HepG2 (cell line): ENCODE measurements around the gene PFDN5. TPM values are rescaled to one million over a fixed set of nuclear protein-coding genes. Genes with fewer than 3 reads are reported as not detected.

Experiments used
- ATAC-seq: fragments of 200-7000 bp; cut with Tn5 transposase; 3 replicates; pipeline ENCODE4 v1.9.1; 2020; ENCODE audit warnings: mild to moderate bottlenecking, moderate library complexity
- BruUV-seq: library from RNA; stranded (reverse); fragments of 400-500 nt; replicated peaks from 2 replicates; lab custom pipeline; 2021; lab: Mats Ljungman, UMichigan
- CTCF ChIA-PET: fragments of 300-600 bp; formaldehyde crosslinking; extraction: SDS; loops from one replicate; lab custom pipeline; 2021; ENCODE audit warnings: low total read pairs, inconsistent platforms, low intra/inter-chr PET ratio; lab: Yijun Ruan, JAX
- POLR2A ChIA-PET: fragments of 350-600 bp; sonication (Branson Sonifier 250); formaldehyde crosslinking; loops from one replicate; lab custom pipeline; 2020; ENCODE audit warnings: antibody characterized with exemption, inconsistent platforms; lab: Yijun Ruan, JAX
- DNase-seq: peaks from one replicate; pipeline ENCODE4 v3.0.0-alpha.2; 2015; ENCODE audit warnings: low spot score
- FAIRE-seq: peaks from 3 replicates; lab custom pipeline; 2011; peaks lifted over from hg19 to GRCh38; lab: Jason Lieb, UNC
- H2AFZ ChIP-seq: one replicate; pipeline ENCODE4 v1.6.1; 2011; ENCODE audit warnings: low read length, inconsistent platforms
- H3K27ac ChIP-seq: fragments of 300-600 bp; 3 replicates; pipeline ENCODE4 v1.8.0; 2011; ENCODE audit warnings: mixed run types, mild to moderate bottlenecking, mixed read lengths, low read length, inconsistent platforms; ENCODE audit not compliant: insufficient read depth; ENCODE audit errors: extremely low read length
- H3K27me3 ChIP-seq, 2 experiments: fragments of 200-600 bp in 1 of 2; 2 replicates in 1 of 2; 3 replicates in 1 of 2; pipeline versions ENCODE4 v1.6.0 to v1.8.0; 2011; ENCODE audit warnings: low read length in 2 of 2, mild to moderate bottlenecking in 2 of 2, moderate library complexity in 2 of 2, inconsistent platforms in 1 of 2; ENCODE audit not compliant: insufficient read depth in 2 of 2, control insufficient read depth in 1 of 2
- H3K36me3 ChIP-seq, 2 experiments: fragments of 200-600 bp in 1 of 2; replicated peaks in 1 of 2; 2 replicates in 1 of 2; 3 replicates in 1 of 2; pipeline versions ENCODE4 v1.5.1 to v1.8.0; 2011; ENCODE audit warnings: low read length in 2 of 2, inconsistent platforms in 1 of 2; ENCODE audit not compliant: insufficient read depth in 2 of 2, control insufficient read depth in 1 of 2
- H3K4me1 ChIP-seq: 2 replicates; pipeline ENCODE4 v1.5.1; 2012; ENCODE audit warnings: low read length, inconsistent platforms; ENCODE audit not compliant: insufficient read depth
- H3K4me2 ChIP-seq: 2 replicates; pipeline ENCODE4 v1.6.0; 2011; ENCODE audit warnings: low read depth, low read length, inconsistent platforms
- H3K4me3 ChIP-seq, 3 experiments: fragments of 200-600 bp in 1 of 3; sonication (generic), shearing (Covaris generic) in 1 of 3; replicated peaks in 1 of 3; 2 replicates each; pipeline ENCODE4 v1.5.1; 2011 to 2016; ENCODE audit warnings: low read length in 3 of 3, inconsistent platforms in 2 of 3, low read depth in 2 of 3, mild to moderate bottlenecking in 2 of 3, control low read depth in 1 of 3, mixed read lengths in 1 of 3; ENCODE audit not compliant: insufficient read depth in 1 of 3
- H3K79me2 ChIP-seq: one replicate; pipeline ENCODE4 v1.6.1; 2011; ENCODE audit warnings: low read length, inconsistent platforms; ENCODE audit not compliant: insufficient read depth
- H3K9ac ChIP-seq: 2 replicates; pipeline ENCODE4 v1.6.0; 2011; ENCODE audit warnings: mild to moderate bottlenecking, low read depth, low read length, inconsistent platforms; ENCODE audit not compliant: insufficient read depth
- H3K9me3 ChIP-seq: 2 replicates; pipeline ENCODE4 v1.5.1; 2012; ENCODE audit warnings: mild to moderate bottlenecking, low read length
- H4K20me1 ChIP-seq: 2 replicates; pipeline ENCODE4 v1.6.0; 2011; ENCODE audit warnings: inconsistent platforms, mild to moderate bottlenecking, low read length, moderate library complexity; ENCODE audit not compliant: insufficient read depth
- ATRX ChIP-seq: sonication (generic); formaldehyde crosslinking; IDR thresholded peaks from 2 replicates; pipeline ENCODE4 v1.4.0; 2020; ENCODE audit warnings: missing genetic modification reagents, borderline replicate concordance
- CENPX ChIP-seq: sonication (generic); formaldehyde crosslinking; IDR thresholded peaks from 2 replicates; pipeline ENCODE4 v1.9.0; 2021; ENCODE audit warnings: mild to moderate bottlenecking, missing genetic modification reagents, moderate library complexity
- CERS6 ChIP-seq: sonication (generic); formaldehyde crosslinking; IDR thresholded peaks from 2 replicates; pipeline ENCODE4 v1.5.0; 2020; ENCODE audit warnings: missing genetic modification reagents
- ELF4 ChIP-seq: sonication (generic); formaldehyde crosslinking; IDR thresholded peaks from 2 replicates; pipeline ENCODE4 v1.5.0; 2020; ENCODE audit warnings: missing genetic modification reagents, mild to moderate bottlenecking, moderate library complexity, borderline replicate concordance
- FOXM1 ChIP-seq: sonication (generic); formaldehyde crosslinking; IDR thresholded peaks from 2 replicates; pipeline ENCODE4 v1.5.0; 2020; ENCODE audit warnings: missing genetic modification reagents
- HNF1A ChIP-seq, 2 experiments: sonication (generic) in 1 of 2; formaldehyde crosslinking in 1 of 2; IDR thresholded peaks; 2 replicates each; pipeline versions ENCODE4 v1.4.0 to v1.6.1; 2016 to 2020; ENCODE audit warnings: borderline replicate concordance in 1 of 2, low read depth in 1 of 2, mild to moderate bottlenecking in 1 of 2, missing genetic modification reagents in 1 of 2
- KLF6 ChIP-seq: IDR thresholded peaks from 2 replicates; pipeline ENCODE4 v1.8.0; 2016; ENCODE audit warnings: missing biosample characterization, missing genetic modification reagents
- PRPF4 ChIP-seq: fragments of 200-400 bp; formaldehyde crosslinking; IDR thresholded peaks from 2 replicates; pipeline ENCODE4 v1.6.1; 2016; ENCODE audit warnings: low read length, low read depth; ENCODE audit not compliant: poor library complexity, severe bottlenecking
- RCOR2 ChIP-seq: IDR thresholded peaks from 2 replicates; pipeline ENCODE4 v1.6.1; 2016; ENCODE audit warnings: missing biosample characterization, missing genetic modification reagents
- XRCC5 ChIP-seq: fragments of 200-400 bp; formaldehyde crosslinking; optimal IDR thresholded peaks from 2 replicates; pipeline ENCODE3; 2017; ENCODE audit warnings: mild to moderate bottlenecking, low read length
- ZNF563 ChIP-seq: sonication (generic); formaldehyde crosslinking; IDR thresholded peaks from 2 replicates; pipeline ENCODE4 v1.8.0; 2022; ENCODE audit warnings: mild to moderate bottlenecking, moderate library complexity, missing genetic modification reagents
- ZNF652 ChIP-seq: IDR thresholded peaks from 2 replicates; pipeline ENCODE4 v1.6.1; 2016; ENCODE audit warnings: low read depth, borderline replicate concordance
- ZNF780A ChIP-seq: sonication (generic); formaldehyde crosslinking; IDR thresholded peaks from 2 replicates; pipeline ENCODE4 v1.8.0; 2022; ENCODE audit warnings: mild to moderate bottlenecking, missing genetic modification reagents, moderate library complexity
- WGBS: methylation state at CpG from one replicate; pipeline ENCODE4 v1.1.6; 2017; ENCODE audit warnings: low lambda C conversion rate; 5-methylcytosine and 5-hydroxymethylcytosine counted together
- in situ Hi-C: cut with HindIII; loops from 2 replicates; pipeline ENCODE4 v1.10.0; 2017; ENCODE audit warnings: low pct_unique_long_range_greater_than_20kb; ENCODE audit not compliant: extremely low pct_ligation_motif_present
- intact Hi-C: fragments of 100-400 bp; cut with micrococcal nuclease; formaldehyde crosslinking; loops from one replicate; pipeline ENCODE4 v1.10.0; 2022; ENCODE audit not compliant: unreplicated experiment
- polyA plus RNA-seq, 8 experiments: library from polyadenylated mRNA; depleted of rRNA in 3 of 8; stranded (reverse) in 7 of 8; unstranded in 1 of 8; fragments of >200 nt; fragmentation: Illumina TruSeq in 4 of 8; extraction: Trizol in 4 of 8; gene quantifications; 2 replicates each; pipeline versions ENCODE4 v1.2.1 to v1.2.3, GENCODE V29; 2011 to 2016; ENCODE audit warnings: low read depth in 4 of 8, missing spikeins in 1 of 8, mixed read lengths in 1 of 8; ENCODE audit not compliant: insufficient read depth in 1 of 8
- total RNA-seq, 5 experiments: library from RNA; depleted of rRNA; stranded (reverse); fragments of >200 nt; fragmentation: Illumina TruSeq; extraction: Trizol; gene quantifications; 2 replicates each; pipeline ENCODE4 v1.2.3, GENCODE V29; 2016; ENCODE audit warnings: low read depth in 1 of 5
- TF ChIP-seq, protein P1 (sequence below): fragments of 450-650 bp; IDR thresholded peaks from 2 replicates; pipeline ENCODE4 v1.6.1; 2017; ENCODE audit warnings: mild to moderate bottlenecking

Gene PFDN5
- total and polyA plus RNA-seq, 2 of the 13 experiments (the other 11 are each of a cell fraction or from before 2014, with no cell fraction given), result 449 to 462 TPM

DNA sequence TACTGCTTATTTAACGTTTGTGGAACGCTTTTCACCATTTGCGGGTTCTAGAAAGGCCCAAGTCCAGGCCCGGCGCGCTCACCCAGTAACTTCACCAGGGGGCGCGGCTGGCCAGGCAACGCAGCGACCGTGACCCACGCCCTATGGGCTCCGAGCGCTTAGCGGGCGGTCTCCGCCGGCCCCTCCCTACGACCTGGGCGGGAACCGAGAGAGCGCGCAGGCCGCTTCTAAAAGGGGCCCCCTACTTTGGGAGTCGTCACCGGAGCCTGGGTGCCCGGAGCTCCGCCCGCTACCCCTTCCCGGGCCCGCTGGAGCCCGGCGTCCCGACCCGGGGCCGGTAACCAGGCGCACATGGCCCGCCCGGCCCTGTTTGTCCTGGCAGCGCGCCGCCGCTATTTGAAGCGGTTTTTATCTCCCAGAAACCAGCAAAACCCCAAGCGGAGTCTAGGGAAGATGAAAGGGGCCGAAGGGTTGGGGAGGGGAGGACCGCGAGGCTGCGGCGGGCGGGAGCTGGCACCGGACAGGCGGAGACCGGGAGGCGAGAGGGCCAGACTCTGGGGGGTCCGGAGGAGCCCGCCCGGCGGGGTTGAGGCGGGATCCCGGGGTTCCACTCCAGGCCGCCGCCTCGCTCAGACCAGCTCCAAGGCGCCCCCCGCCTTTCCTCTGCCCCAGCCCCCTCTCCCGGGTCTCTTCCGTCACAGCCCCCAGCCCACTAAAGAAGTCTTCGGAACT lies 29.6 kb downstream of the PFDN5 start:
- DNase-seq, result peak; percentile 85
- Histone ChIP-seq H3K4me1 (peaks cover 54% of the 10 kb centered on the region), H4K20me1 (no peaks in the 10 kb centered on the region), H3K9me3 (no peaks in the 10 kb centered on the region), H3K27ac (peak overlapping the region; percentile 74), H3K4me3 (peak overlapping the region; percentile 57 to 65 (median 62)), H3K9ac (peak overlapping the region; percentile 74), H2AFZ (peak overlapping the region; percentile 77), H3K27me3 (peaks cover 0 to 8% of the 10 kb centered on the region in 2 experiments; a peak in 2 of 5 replicates), H3K36me3 (no peaks in the 10 kb centered on the region), H3K4me2 (peak overlapping the region; percentile 89), H3K79me2 (peaks cover 5% of the 10 kb centered on the region)
- ChIA-PET POLR2A (interaction anchor here (0.7 to 3.2 kb wide), 10 partner anchors 20 to 246 kb away, joined by 3 to 23 read pairs (median 6); partner anchors contain the start of genes MYG1, PFDN5, PRR13 and SP1), CTCF (interaction anchor here (0.9 to 1.6 kb wide), 4 partner anchors 20 to 183 kb away, joined by 3 to 14 read pairs (median 4); no protein-coding TSS in a partner anchor)
- 0% methylated on average over 6 of the region's 69 CpGs for WGBS
- peak; percentile 77 for ATAC-seq
- no peak for FAIRE-seq
- in situ Hi-C loops (loop anchor here (5.0 kb wide), 1 partner anchor 177 kb away; the partner anchor contains the start of gene TARBP2), intact Hi-C loops (loop anchor here (1.0 kb wide), 2 partner anchors 20 to 183 kb away; no protein-coding TSS in a partner anchor)
- BruUV-seq, result TSS peak; percentile 70
- TF ChIP-seq CERS6 (no peak), ZNF652 (CRISPR knock-in tag) (no peak), RCOR2 (no peak; the same call in 1 of the 2 replicates), ZNF780A (CRISPR knock-in tag) (no peak), HNF1A (IDR thresholded peaks at IDR 0.05; ENCODE audit: low read depth) (peak; percentile 13; the same call in 1 of the 2 replicates), HNF1A (CRISPR knock-in tag; IDR thresholded peaks at IDR 0.05; ENCODE audit: borderline replicate concordance) (peak; percentile 49; the same call in 1 of the 2 replicates), ZNF563 (CRISPR knock-in tag) (peak; percentile 90), ELF4 (peak; percentile 74; the same call in 1 of the 2 replicates), KLF6 (CRISPR knock-in tag) (peak; percentile 61; the same call in 1 of the 2 replicates), ATRX (no peak), XRCC5 (peak; percentile 69), FOXM1 (CRISPR knock-in tag) (no peak), PRPF4 (no peak), CENPX (CRISPR knock-in tag) (no peak)
- TF ChIP-seq, protein P1, sequence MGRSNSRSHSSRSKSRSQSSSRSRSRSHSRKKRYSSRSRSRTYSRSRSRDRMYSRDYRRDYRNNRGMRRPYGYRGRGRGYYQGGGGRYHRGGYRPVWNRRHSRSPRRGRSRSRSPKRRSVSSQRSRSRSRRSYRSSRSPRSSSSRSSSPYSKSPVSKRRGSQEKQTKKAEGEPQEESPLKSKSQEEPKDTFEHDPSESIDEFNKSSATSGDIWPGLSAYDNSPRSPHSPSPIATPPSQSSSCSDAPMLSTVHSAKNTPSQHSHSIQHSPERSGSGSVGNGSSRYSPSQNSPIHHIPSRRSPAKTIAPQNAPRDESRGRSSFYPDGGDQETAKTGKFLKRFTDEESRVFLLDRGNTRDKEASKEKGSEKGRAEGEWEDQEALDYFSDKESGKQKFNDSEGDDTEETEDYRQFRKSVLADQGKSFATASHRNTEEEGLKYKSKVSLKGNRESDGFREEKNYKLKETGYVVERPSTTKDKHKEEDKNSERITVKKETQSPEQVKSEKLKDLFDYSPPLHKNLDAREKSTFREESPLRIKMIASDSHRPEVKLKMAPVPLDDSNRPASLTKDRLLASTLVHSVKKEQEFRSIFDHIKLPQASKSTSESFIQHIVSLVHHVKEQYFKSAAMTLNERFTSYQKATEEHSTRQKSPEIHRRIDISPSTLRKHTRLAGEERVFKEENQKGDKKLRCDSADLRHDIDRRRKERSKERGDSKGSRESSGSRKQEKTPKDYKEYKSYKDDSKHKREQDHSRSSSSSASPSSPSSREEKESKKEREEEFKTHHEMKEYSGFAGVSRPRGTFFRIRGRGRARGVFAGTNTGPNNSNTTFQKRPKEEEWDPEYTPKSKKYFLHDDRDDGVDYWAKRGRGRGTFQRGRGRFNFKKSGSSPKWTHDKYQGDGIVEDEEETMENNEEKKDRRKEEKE, result no peak
